Measurements from ENCODE around the gene GFER. TPM values are rescaled to one million over a fixed set of nuclear protein-coding genes. Genes with fewer than 3 reads are reported as not detected.

Gene GFER
- total and polyA plus RNA-seq, 2 of the 8 experiments (the other 6 are each of a cell fraction or from before 2014, with no cell fraction given) = 17.7 to 37.9 TPM

DNA sequence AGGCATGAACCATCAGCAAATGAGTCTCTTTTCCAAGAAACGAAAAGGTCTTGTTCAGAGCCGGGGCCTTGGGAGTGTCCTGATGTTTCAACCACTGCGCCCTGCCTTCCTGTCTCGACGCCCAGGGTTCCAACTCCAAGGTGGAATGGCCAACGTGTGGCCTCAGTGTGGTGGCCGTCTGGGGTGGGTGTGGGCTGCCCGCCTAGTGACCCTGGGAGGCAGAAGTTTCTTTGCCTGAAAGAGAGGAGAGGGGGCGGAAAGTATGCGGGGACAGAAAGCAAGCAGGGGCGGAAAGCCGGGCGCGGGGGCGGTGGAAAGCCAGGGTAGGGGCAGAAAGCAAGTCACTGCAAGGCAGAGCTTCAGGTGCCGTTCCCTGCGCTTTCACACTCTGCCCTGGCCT is 45.1 kb upstream of the GFER start:
- H3K27ac ChIP-seq (ENCODE audit: low read depth, low read length) = no peak overlapping the region
- H3K4me1 ChIP-seq (replicated peaks in 1 of 4; ENCODE audit: control insufficient read depth in 3 of 4, insufficient read depth in 4 of 4, low read length in 3 of 4) = peaks cover 0 to 8% (median 6%) of the 10 kb centered on the region in 4 experiments; a peak in 5 of 7 replicates
- H3K9me3 ChIP-seq (ENCODE audit: insufficient read depth in 2 of 2, low read depth in 1 of 2, low read length in 1 of 2) = no peaks in the 10 kb centered on the region
- no peak for FAIRE-seq
- DNase-seq (ENCODE audit: low read depth in 1 of 2, low spot score in 2 of 2) = no peak
- H3K4me3 ChIP-seq (ENCODE audit: extremely low read depth in 1 of 4, insufficient read depth in 2 of 4, low read depth in 3 of 4, low read length in 4 of 4) = no peak overlapping the region
- no peak overlapping the region for H4K91ac ChIP-seq (replicated peaks; ENCODE audit: insufficient read length, low read length)
- H3K9ac ChIP-seq (replicated peaks in 1 of 4; ENCODE audit: extremely low read depth in 1 of 4, low read depth in 3 of 4, low read length in 3 of 4) = no peak overlapping the region
- no peak overlapping the region for H2AK5ac ChIP-seq (ENCODE audit: low read depth, low read length)
- H3K23ac ChIP-seq (ENCODE audit: insufficient read length) = no peak overlapping the region
- no peak overlapping the region for H2BK12ac ChIP-seq (ENCODE audit: low read depth, low read length)
- peaks cover 6% of the 10 kb centered on the region; the same call in 1 of the 2 replicates for H3K23me2 ChIP-seq (ENCODE audit: low read depth, low read length)
- peaks cover 0 to 4% of the 10 kb centered on the region in 2 experiments for H4K20me1 ChIP-seq (replicated peaks in 1 of 2; ENCODE audit: control insufficient read depth in 1 of 2, insufficient read depth in 2 of 2, low read length in 2 of 2)
- H3K79me1 ChIP-seq (ENCODE audit: low read depth, low read length) = no peaks in the 10 kb centered on the region
- peaks cover 0 to 2% (median 0%) of the 10 kb centered on the region in 4 experiments; a peak in 1 of 7 replicates for H3K27me3 ChIP-seq (replicated peaks in 1 of 4; ENCODE audit: control insufficient read depth in 3 of 4, extremely low read depth in 1 of 4, insufficient read depth in 3 of 4, low read length in 3 of 4)
- no peak overlapping the region for H2BK15ac ChIP-seq (ENCODE audit: low read length)
- no peak overlapping the region for H2BK20ac ChIP-seq (ENCODE audit: low read length)
- H3K79me2 ChIP-seq (ENCODE audit: control insufficient read depth in 1 of 2, insufficient read depth in 2 of 2, low read length in 2 of 2) = no peaks in the 10 kb centered on the region
- 86% methylated on average over 17 of the region's 17 CpGs; no CpG with 5 or more reads in 1 of the 2 experiments for WGBS, 2 experiments (ENCODE audit: extremely low coverage in 1 of 2, insufficient coverage in 1 of 2, insufficient read length in 1 of 2, insufficient replicate concordance in 2 of 2, low coverage in 1 of 2, low lambda C conversion rate in 2 of 2, missing lambda C conversion rate in 1 of 2)
- no peak overlapping the region for H2BK5ac ChIP-seq (ENCODE audit: low read depth, low read length)
- H4K5ac ChIP-seq (ENCODE audit: insufficient read length, low read depth, low read length) = no peak overlapping the region
- H3K36me3 ChIP-seq (ENCODE audit: control insufficient read depth in 2 of 4, insufficient read depth in 4 of 4, low read length in 3 of 4) = peaks cover 4 to 12% (median 8%) of the 10 kb centered on the region in 4 experiments; a peak in 5 of 8 replicates
- TF ChIP-seq TBP (IDR thresholded peaks at IDR 0.05; ENCODE audit: low read depth, low read length) = no peak
- no peak for TF ChIP-seq PHF8 (conservative IDR thresholded peaks at IDR 0.05; ENCODE audit: low read depth, low read length)
- no peak for TF ChIP-seq TAF1 (IDR thresholded peaks at IDR 0.05; ENCODE audit: low read depth, low read length)
- TF ChIP-seq, protein P1, sequence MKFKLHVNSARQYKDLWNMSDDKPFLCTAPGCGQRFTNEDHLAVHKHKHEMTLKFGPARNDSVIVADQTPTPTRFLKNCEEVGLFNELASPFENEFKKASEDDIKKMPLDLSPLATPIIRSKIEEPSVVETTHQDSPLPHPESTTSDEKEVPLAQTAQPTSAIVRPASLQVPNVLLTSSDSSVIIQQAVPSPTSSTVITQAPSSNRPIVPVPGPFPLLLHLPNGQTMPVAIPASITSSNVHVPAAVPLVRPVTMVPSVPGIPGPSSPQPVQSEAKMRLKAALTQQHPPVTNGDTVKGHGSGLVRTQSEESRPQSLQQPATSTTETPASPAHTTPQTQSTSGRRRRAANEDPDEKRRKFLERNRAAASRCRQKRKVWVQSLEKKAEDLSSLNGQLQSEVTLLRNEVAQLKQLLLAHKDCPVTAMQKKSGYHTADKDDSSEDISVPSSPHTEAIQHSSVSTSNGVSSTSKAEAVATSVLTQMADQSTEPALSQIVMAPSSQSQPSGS (IDR thresholded peaks at IDR 0.05; ENCODE audit: low read length) = no peak
- H2BK120ac ChIP-seq (replicated peaks; ENCODE audit: low read depth, low read length) = no peak overlapping the region
- H3K14ac ChIP-seq (ENCODE audit: insufficient read length) = no peak overlapping the region
- H2AFZ ChIP-seq (ENCODE audit: low read length) = no peak overlapping the region
- no peak overlapping the region for H4K8ac ChIP-seq (ENCODE audit: extremely low read depth, insufficient read depth, low read length)
- no peak overlapping the region for H3K56ac ChIP-seq (replicated peaks; ENCODE audit: insufficient read length, low read depth, low read length)
- ChIA-PET CTCF (ENCODE audit: partially characterized antibody) (interaction anchor here (0.6 to 6.3 kb wide), 2 partner anchors 15 to 636 kb away, joined by 3 to 62 read pairs; partner anchors contain the start of gene RPL3L), POLR2A (ENCODE audit: partially characterized antibody) (interaction anchor here (11.7 kb wide), 1 partner anchor 21 kb away, joined by 336 read pairs; the partner anchor contains the start of genes NDUFB10, RNF151, RPL3L and RPS2)
- no peak overlapping the region for H3K4ac ChIP-seq (replicated peaks; ENCODE audit: insufficient read length, low read depth, low read length)
- no peak overlapping the region for H3K18ac ChIP-seq (ENCODE audit: extremely low read depth, low read length)
- H3K4me2 ChIP-seq (ENCODE audit: insufficient read depth in 1 of 2, low read depth in 2 of 2, low read length in 2 of 2) = no peak overlapping the region
